Stimulated activated CD4-positive, alpha-beta T cell treated with anti-CD3 and anti-CD28 coated beads, Interleukin-2, amount 100 ng/mL, for 24 hours (primary cell): ENCODE data around the gene RFNG.
"Not testable (repeated sequence)": the region's sequence is repeated elsewhere in the genome, so short reads cannot be mapped to it uniquely, and the experiment has no call there.

Source experiments
- DNase-seq, 2 donors: peaks; one replicate each; pipeline ENCODE4 v3.0.0-alpha.2; 2020

Gene RFNG

GRCh38 chr17:82041144-82041814 is 10.3 kb downstream of the RFNG start:
- no peak for DNase-seq

GRCh38 chr17:82039695-82040299 is 11.8 kb downstream of the RFNG start:
- DNase-seq = no peak

GRCh38 chr17:82038796-82039409 is 12.7 kb downstream of the RFNG start:
- not testable (repeated sequence) for DNase-seq

- DNase-seq = no peak
These were observed 13.8 kb downstream of the RFNG start for GRCh38 chr17:82037889-82038195.

- DNase-seq = peak; percentile 95 to 98
These were observed 14.3 kb downstream of the RFNG start, which contains the start of gene DCXR for GRCh38 chr17:82037092-82037888. DCXR (minus strand) TSS chr17:82037697; CDS start chr17:82037682, 15 bp downstream.

- DNase-seq = no peak
These were observed 14.9 kb downstream of the RFNG start for GRCh38 chr17:82036634-82037091.

GRCh38 chr17:82035956-82036633 is 15.5 kb downstream of the RFNG start:
- DNase-seq = no peak

- DNase-seq = no peak
These were observed 16.1 kb downstream of the RFNG start for GRCh38 chr17:82035488-82035887.

GRCh38 chr17:82034371-82035011 is 17.1 kb downstream of the RFNG start:
- no peak for DNase-seq

GRCh38 chr17:82033359-82034085 is 18.1 kb downstream of the RFNG start:
- DNase-seq = no peak

GRCh38 chr17:82031885-82032627 is 19.6 kb downstream of the RFNG start:
- DNase-seq = peak in 1 of 2 donors; percentile 67

GRCh38 chr17:82031303-82031884 is 20.2 kb downstream of the RFNG start, which contains the start of gene RAC3:
RAC3 (plus strand) TSS chr17:82031678; CDS start chr17:82031762, 84 bp downstream.
- DNase-seq = peak in 1 of 2 donors; percentile 34

GRCh38 chr17:82030470-82031302 is 20.9 kb downstream of the RFNG start:
- peak; percentile 81 to 86 for DNase-seq

- no peak for DNase-seq
These were observed 21.6 kb downstream of the RFNG start for GRCh38 chr17:82029990-82030469.

GRCh38 chr17:82029391-82029790 is 22.2 kb downstream of the RFNG start:
- no peak for DNase-seq

GRCh38 chr17:82028966-82029365 is 22.6 kb downstream of the RFNG start:
- DNase-seq = no peak

GRCh38 chr17:82028246-82028645 is 23.4 kb downstream of the RFNG start:
- no peak for DNase-seq

- no peak for DNase-seq
These were observed 26.1 kb downstream of the RFNG start for GRCh38 chr17:82025401-82026107.
